Left lung (tissue), 10 donors: ENCODE measurements around the gene ACP3. TPM values are rescaled to one million over a fixed set of nuclear protein-coding genes. Genes with fewer than 3 reads are reported as not detected.
A peak's percentile ranks its signal among the peaks of the same experiment; 100 is the strongest.

Source experiments
- ATAC-seq: fragments of 200-7000 bp; cut with Tn5 transposase; one replicate; pipeline ENCODE4 v1.9.1; 2020; ENCODE audit warnings: moderate library complexity
- DNase-seq, 4 donors: peaks; one replicate each; pipeline ENCODE4 v3.0.0-alpha.2; 2013 to 2020
- H3K27ac ChIP-seq, 2 donors: fragments of 200-600 bp; sonication (generic) in 1 of 2; one replicate each; pipeline versions ENCODE4 v1.5.0 to v1.8.0; 2020 to 2021
- H3K27me3 ChIP-seq, 2 donors: fragments of 200-600 bp; sonication (generic) in 1 of 2; one replicate each; pipeline versions ENCODE4 v1.5.0 to v1.8.0; 2020 to 2021
- H3K36me3 ChIP-seq, 2 donors: fragments of 200-600 bp; sonication (generic) in 1 of 2; one replicate each; pipeline versions ENCODE4 v1.5.0 to v1.8.0; 2020 to 2021
- H3K4me1 ChIP-seq, 2 donors: fragments of 200-600 bp; one replicate each; pipeline ENCODE4 v1.8.0; 2021
- H3K4me3 ChIP-seq, 2 donors: fragments of 200-600 bp; sonication (generic) in 1 of 2; one replicate each; pipeline versions ENCODE4 v1.5.0 to v1.8.0; 2020 to 2021; ENCODE audit warnings: mild to moderate bottlenecking in 1 of 2
- H3K9me3 ChIP-seq, 2 donors: fragments of 200-600 bp; sonication (generic) in 1 of 2; one replicate each; pipeline versions ENCODE4 v1.5.0 to v1.8.0; 2020 to 2021
- CTCF ChIP-seq, 2 donors: fragments of 200-600 bp; sonication (generic) in 1 of 2; IDR thresholded peaks; one replicate each; pipeline versions ENCODE4 v1.5.0 to v1.8.0; 2021; ENCODE audit warnings: antibody characterized with exemption in 2 of 2
- intact Hi-C, 2 donors: fragments of 100-400 bp; cut with DNase I; formaldehyde crosslinking; loops; one replicate each; pipeline versions ENCODE4 v1.11.2 to v1.14.2; 2022
- polyA plus RNA-seq, 6 donors: library from polyadenylated mRNA; unstranded; fragments of 120-200 nt; gene quantifications; one replicate each; pipeline ENCODE4 v1.2.1, GENCODE V29; 2013; ENCODE audit not compliant: insufficient read length in 6 of 6
- total RNA-seq, 2 donors: library from RNA; stranded (reverse); fragmentation: NEBNext Ultra II Directional; extraction: Animal tissue kit (Norgen Biotek cat#: 25700); gene quantifications; one replicate each; pipeline ENCODE4 v1.2.1, GENCODE V29; 2021
- donor health status: DM: no; HTN: yes; CAD: no.
- donor health status: DM: no; HTN: no; CAD: no.

Gene ACP3
- total and polyA plus RNA-seq, 8 donors, result 2.7 to 24.3 (median 4.6) TPM

- DNase-seq (no peak), ATAC-seq (no peak)
- H3K27me3 ChIP-seq, result no peaks in the 10 kb centered on the region
- H3K36me3 ChIP-seq, result no peaks in the 10 kb centered on the region
- no peak for TF ChIP-seq CTCF (IDR thresholded peaks at IDR 0.05)
- intact Hi-C loops, result no loop called here
- peaks cover 10 to 46% of the 10 kb centered on the region in 2 donors for H3K4me1 ChIP-seq
- H3K27ac ChIP-seq, result no peak overlapping the region
- no peaks in the 10 kb centered on the region for H3K9me3 ChIP-seq
- no peak overlapping the region for H3K4me3 ChIP-seq
Measured at GRCh38 chr3:132286035-132286434, 31.2 kb upstream of the ACP3 start.

- TF ChIP-seq CTCF (IDR thresholded peaks at IDR 0.05), result no peak
Measured at GRCh38 chr3:132288357-132288756, 28.9 kb upstream of the ACP3 start.

GRCh38 chr3:132289316-132289715 lies 27.9 kb upstream of the ACP3 start:
- TF ChIP-seq CTCF (IDR thresholded peaks at IDR 0.05), result no peak
- no peak overlapping the region for H3K4me3 ChIP-seq
- H3K9me3 ChIP-seq, result no peaks in the 10 kb centered on the region
- ATAC-seq, result no peak
- H3K27ac ChIP-seq, result no peak overlapping the region
- H3K4me1 ChIP-seq, result peaks cover 0 to 33% of the 10 kb centered on the region in 2 donors
- DNase-seq, result no peak
- intact Hi-C loops, result no loop called here
- H3K36me3 ChIP-seq, result no peaks in the 10 kb centered on the region
- no peaks in the 10 kb centered on the region for H3K27me3 ChIP-seq

More at GRCh38 chr3:132288357-132288756, 28.9 kb upstream of the ACP3 start:
- H3K9me3 ChIP-seq, result no peaks in the 10 kb centered on the region
- no peak for DNase-seq
- no peaks in the 10 kb centered on the region for H3K27me3 ChIP-seq
- H3K36me3 ChIP-seq, result no peaks in the 10 kb centered on the region
- peaks cover 7 to 42% of the 10 kb centered on the region in 2 donors for H3K4me1 ChIP-seq
- no peak overlapping the region for H3K27ac ChIP-seq
- intact Hi-C loops, result no loop called here
- no peak for ATAC-seq
- H3K4me3 ChIP-seq, result no peak overlapping the region

- ATAC-seq (peak; percentile 80), DNase-seq (no peak)
- H3K4me3 ChIP-seq, result no peak overlapping the region
- no peaks in the 10 kb centered on the region for H3K36me3 ChIP-seq
- intact Hi-C loops, result no loop called here
- no peaks in the 10 kb centered on the region for H3K9me3 ChIP-seq
- H3K27me3 ChIP-seq, result no peaks in the 10 kb centered on the region
- H3K27ac ChIP-seq, result peak overlapping the region in 1 of 2 donors; percentile 70
- TF ChIP-seq CTCF (IDR thresholded peaks at IDR 0.05), result no peak
- H3K4me1 ChIP-seq, result peaks cover 0 to 18% of the 10 kb centered on the region in 2 donors
Measured at GRCh38 chr3:132290833-132291232, 26.4 kb upstream of the ACP3 start.

- Histone ChIP-seq H3K27me3 (no peaks in the 10 kb centered on the region), H3K4me1 (peaks cover 0 to 17% of the 10 kb centered on the region in 2 donors), H3K9me3 (no peaks in the 10 kb centered on the region), H3K27ac (no peak overlapping the region), H3K4me3 (no peak overlapping the region), H3K36me3 (no peaks in the 10 kb centered on the region)
- ATAC-seq (no peak), DNase-seq (no peak)
- intact Hi-C loops, result no loop called here
- TF ChIP-seq CTCF (IDR thresholded peaks at IDR 0.05), result no peak
Measured at GRCh38 chr3:132292042-132292441, 25.2 kb upstream of the ACP3 start.
